GM12878 (cell line): ENCODE data around the gene SLC39A11. TPM values are rescaled to one million over a fixed set of nuclear protein-coding genes. Genes with fewer than 3 reads are reported as not detected.

Experiments
- KDM1A ChIP-seq: fragments of 200-600 bp; sonication (generic); IDR thresholded peaks from 2 replicates; pipeline ENCODE4 v1.6.1; 2016; ENCODE audit warnings: borderline replicate concordance
- NFIC ChIP-seq: IDR thresholded peaks from 2 replicates; pipeline ENCODE4 v1.6.1; 2012; ENCODE audit warnings: low read depth, mild to moderate bottlenecking, inconsistent platforms, low read length, moderate library complexity
- NRF1 ChIP-seq: conservative IDR thresholded peaks from 2 replicates; pipeline ENCODE4 v1.6.1; 2011; ENCODE audit warnings: mild to moderate bottlenecking, low read depth, low read length, improper control_type of control experiment
- POLR2A ChIP-seq: IDR thresholded peaks from 2 replicates; pipeline ENCODE4 v1.6.1; 2011; ENCODE audit warnings: low read depth, mild to moderate bottlenecking, low read length
- RFX5 ChIP-seq: IDR thresholded peaks from 2 replicates; pipeline ENCODE4 v1.6.1; 2011; ENCODE audit warnings: low read depth, low read length, improper control_type of control experiment
- RUNX3 ChIP-seq: IDR thresholded peaks from 2 replicates; pipeline ENCODE4 v1.6.1; 2012; ENCODE audit warnings: low read length, inconsistent platforms
- SMC3 ChIP-seq: IDR thresholded peaks from 2 replicates; pipeline ENCODE4 v1.6.1; 2011; ENCODE audit warnings: low read length, improper control_type of control experiment, borderline replicate concordance
- TBL1XR1 ChIP-seq: IDR thresholded peaks from 2 replicates; pipeline ENCODE4 v1.6.1; 2012; ENCODE audit warnings: low read depth, low read length, improper control_type of control experiment
- TCF12 ChIP-seq: IDR thresholded peaks from 2 replicates; pipeline ENCODE4 v1.6.1; 2011; ENCODE audit warnings: low read depth, mild to moderate bottlenecking, low read length
- YY1 ChIP-seq: IDR thresholded peaks from 2 replicates; pipeline ENCODE4 v1.6.1; 2011; ENCODE audit warnings: low read depth, mild to moderate bottlenecking, low read length
- ZZZ3 ChIP-seq: IDR thresholded peaks from 2 replicates; pipeline ENCODE4 v1.6.1; 2011; ENCODE audit warnings: low read depth; ENCODE audit not compliant: control insufficient read depth, insufficient read length
- polyA plus RNA-seq, 11 experiments: library from polyadenylated mRNA; depleted of rRNA in 4 of 11; unstranded in 6 of 11; stranded (reverse) in 5 of 11; fragments of >200 nt; fragmentation: Nextera tagmentation in 4 of 11; fragmentation: Illumina TruSeq in 1 of 11; extraction: Ambion mirVana in 4 of 11; extraction: Trizol in 1 of 11; gene quantifications; 1 replicate in 1 of 11; 2 replicates in 10 of 11; pipeline versions ENCODE4 v1.2.1 to v1.2.3, GENCODE V29; 2011 to 2016; ENCODE audit warnings: inconsistent platforms in 2 of 11, missing spikeins in 2 of 11, low read depth in 1 of 11
- total RNA-seq, 4 experiments: library from RNA; depleted of rRNA in 3 of 4; stranded (reverse); fragments of >200 nt in 3 of 4; fragmentation: Illumina TruSeq in 1 of 4; extraction: Trizol in 1 of 4; gene quantifications; 2 replicates each; pipeline versions ENCODE4 v1.2.1 to v1.2.3, GENCODE V29; 2013 to 2021
- TF ChIP-seq, protein P1 (sequence below): fragments of 450-650 bp; conservative IDR thresholded peaks from 2 replicates; pipeline ENCODE4 v1.6.1; 2017; ENCODE audit warnings: mild to moderate bottlenecking, moderate library complexity
- TF ChIP-seq, protein P2 (sequence below): IDR thresholded peaks from 2 replicates; pipeline ENCODE4 v1.6.1; 2011; ENCODE audit warnings: low read depth, low read length, improper control_type of control experiment, borderline replicate concordance

SLC39A11 gene
- total and polyA plus RNA-seq, 10 of the 15 experiments (the other 5 are each of a cell fraction or from before 2014, with no cell fraction given), result 8.6 to 23.8 (median 14.0) TPM

GRCh38 chr17:72795941-72796340 is 296.5 kb downstream of the SLC39A11 start (continued):
- no peak for TF ChIP-seq YY1
- TF ChIP-seq TCF12, result no peak
- TF ChIP-seq, protein P1, sequence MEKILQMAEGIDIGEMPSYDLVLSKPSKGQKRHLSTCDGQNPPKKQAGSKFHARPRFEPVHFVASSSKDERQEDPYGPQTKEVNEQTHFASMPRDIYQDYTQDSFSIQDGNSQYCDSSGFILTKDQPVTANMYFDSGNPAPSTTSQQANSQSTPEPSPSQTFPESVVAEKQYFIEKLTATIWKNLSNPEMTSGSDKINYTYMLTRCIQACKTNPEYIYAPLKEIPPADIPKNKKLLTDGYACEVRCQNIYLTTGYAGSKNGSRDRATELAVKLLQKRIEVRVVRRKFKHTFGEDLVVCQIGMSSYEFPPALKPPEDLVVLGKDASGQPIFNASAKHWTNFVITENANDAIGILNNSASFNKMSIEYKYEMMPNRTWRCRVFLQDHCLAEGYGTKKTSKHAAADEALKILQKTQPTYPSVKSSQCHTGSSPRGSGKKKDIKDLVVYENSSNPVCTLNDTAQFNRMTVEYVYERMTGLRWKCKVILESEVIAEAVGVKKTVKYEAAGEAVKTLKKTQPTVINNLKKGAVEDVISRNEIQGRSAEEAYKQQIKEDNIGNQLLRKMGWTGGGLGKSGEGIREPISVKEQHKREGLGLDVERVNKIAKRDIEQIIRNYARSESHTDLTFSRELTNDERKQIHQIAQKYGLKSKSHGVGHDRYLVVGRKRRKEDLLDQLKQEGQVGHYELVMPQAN, result no peak
- TF ChIP-seq, protein P2, sequence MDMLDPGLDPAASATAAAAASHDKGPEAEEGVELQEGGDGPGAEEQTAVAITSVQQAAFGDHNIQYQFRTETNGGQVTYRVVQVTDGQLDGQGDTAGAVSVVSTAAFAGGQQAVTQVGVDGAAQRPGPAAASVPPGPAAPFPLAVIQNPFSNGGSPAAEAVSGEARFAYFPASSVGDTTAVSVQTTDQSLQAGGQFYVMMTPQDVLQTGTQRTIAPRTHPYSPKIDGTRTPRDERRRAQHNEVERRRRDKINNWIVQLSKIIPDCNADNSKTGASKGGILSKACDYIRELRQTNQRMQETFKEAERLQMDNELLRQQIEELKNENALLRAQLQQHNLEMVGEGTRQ, result no peak
- no peak for TF ChIP-seq SMC3
- no peak for TF ChIP-seq RUNX3
- TF ChIP-seq TBL1XR1, result no peak
- TF ChIP-seq KDM1A, result no peak
- TF ChIP-seq ZZZ3, result no peak
- no peak for TF ChIP-seq RFX5
- no peak for TF ChIP-seq POLR2A
- no peak for TF ChIP-seq NFIC
- no peak for TF ChIP-seq NRF1
